HG02885 (cell line): Measurements from ENCODE around the gene OR4B1.
A peak's percentile ranks its signal among the peaks of the same experiment; 100 is the strongest.

Experiments used
- ATAC-seq: cut with Tn5 transposase; IDR thresholded peaks from one replicate; pipeline ENCODE4 v1.9.1; 2021; ENCODE audit warnings: mild to moderate bottlenecking; ENCODE audit not compliant: unreplicated experiment, poor library complexity

Gene OR4B1

GRCh38 chr11:48248902-48249301 is 32.3 kb downstream of the OR4B1 start:
- no peak for ATAC-seq

GRCh38 chr11:48261600-48261999 is 45.0 kb downstream of the OR4B1 start:
- ATAC-seq: peak; percentile 76

- ATAC-seq: no peak
These were observed 46.9 kb downstream of the OR4B1 start, which contains the start of gene OR4X1 for GRCh38 chr11:48263423-48263911. Gene OR4X1 (plus strand): TSS chr11:48263861. CDS start chr11:48263861, 0 bp downstream.
